ENCODE data around the gene YWHAB. TPM values are rescaled to one million over a fixed set of nuclear protein-coding genes. Genes with fewer than 3 reads are reported as not detected.

Gene YWHAB
- total and polyA plus RNA-seq, 5 donors, result 53.4 to 121 (median 107) TPM

DNA sequence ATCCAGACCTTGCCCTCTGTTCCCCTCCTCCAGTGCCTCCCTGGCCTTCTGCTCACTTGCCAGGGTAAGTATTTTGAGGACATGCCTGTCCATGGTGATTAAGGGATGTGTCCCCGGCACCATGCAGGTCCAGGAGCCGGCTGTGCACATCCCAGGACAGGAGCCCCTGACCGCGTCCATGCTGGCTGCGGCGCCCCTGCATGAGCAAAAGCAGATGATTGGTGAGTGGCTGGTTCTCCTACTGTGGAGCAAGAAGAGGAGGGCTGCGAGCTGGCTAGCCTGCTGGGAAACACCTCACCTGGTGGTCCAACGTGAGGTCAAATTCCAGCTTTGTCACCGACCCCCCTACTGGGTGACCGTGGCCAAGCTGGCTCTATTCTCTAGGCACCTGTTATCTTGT, 51.0 kb downstream of the YWHAB start:
- DNase-seq (no peak), ATAC-seq (no peak)
- Histone ChIP-seq H3K4me1 (ENCODE audit: control insufficient read depth, insufficient read depth, low read length) (no peaks in the 10 kb centered on the region), H3K4me3 (ENCODE audit: low read length) (no peak overlapping the region), H3K27ac (ENCODE audit: low read length) (no peak overlapping the region), H3K27me3 (ENCODE audit: control insufficient read depth, insufficient read depth) (no peaks in the 10 kb centered on the region), H3K9me3 (ENCODE audit: control insufficient read depth, low read length) (no peaks in the 10 kb centered on the region)
- WGBS, result 93% methylated on average over 10 of the region's 10 CpGs
- intact Hi-C loops (cut with DNase I), result no loop called here

DNA sequence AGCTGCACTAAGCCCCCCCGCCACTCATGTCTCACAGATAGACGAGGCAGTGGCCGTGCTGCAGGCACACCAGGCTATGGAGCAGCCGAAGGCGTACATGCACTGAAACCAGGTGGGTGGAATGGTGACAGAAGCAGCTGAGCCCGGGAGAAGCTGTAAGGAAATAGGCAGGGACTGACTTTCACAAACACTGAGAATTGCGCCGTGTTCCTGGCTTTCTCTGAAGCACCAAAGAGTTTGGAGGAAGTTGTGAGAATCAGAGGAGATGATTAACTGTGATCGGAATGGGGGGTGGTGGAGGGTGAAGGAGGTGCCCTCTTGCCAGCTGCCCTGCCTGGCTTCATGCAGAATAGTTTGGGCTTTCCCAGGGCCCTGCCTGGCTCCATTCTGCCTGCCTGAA, 53.1 kb downstream of the YWHAB start:
- Histone ChIP-seq H3K4me1 (ENCODE audit: control insufficient read depth, insufficient read depth, low read length) (no peaks in the 10 kb centered on the region), H3K27ac (ENCODE audit: low read length) (no peak overlapping the region), H3K9me3 (ENCODE audit: control insufficient read depth, low read length) (no peaks in the 10 kb centered on the region), H3K27me3 (ENCODE audit: control insufficient read depth, insufficient read depth) (no peaks in the 10 kb centered on the region), H3K4me3 (ENCODE audit: low read length) (no peak overlapping the region)
- WGBS, result 75% methylated on average over 9 of the region's 9 CpGs
- intact Hi-C loops (cut with DNase I), result no loop called here
- ATAC-seq, result peak in 1 of 2 donors; percentile 36
- DNase-seq, result no peak

GRCh38 chr20:44941120-44941691, 55.7 kb downstream of the YWHAB start:
- Histone ChIP-seq H3K27me3 (ENCODE audit: control insufficient read depth, insufficient read depth) (no peaks in the 10 kb centered on the region), H3K4me3 (ENCODE audit: low read length) (no peak overlapping the region), H3K4me1 (ENCODE audit: control insufficient read depth, insufficient read depth, low read length) (no peaks in the 10 kb centered on the region), H3K9me3 (ENCODE audit: control insufficient read depth, low read length) (no peaks in the 10 kb centered on the region), H3K27ac (ENCODE audit: low read length) (no peak overlapping the region)
- no peak for ATAC-seq
- no peak for DNase-seq
- 89% methylated on average over 7 of the region's 7 CpGs for WGBS
- intact Hi-C loops (cut with DNase I), result no loop called here

DNA sequence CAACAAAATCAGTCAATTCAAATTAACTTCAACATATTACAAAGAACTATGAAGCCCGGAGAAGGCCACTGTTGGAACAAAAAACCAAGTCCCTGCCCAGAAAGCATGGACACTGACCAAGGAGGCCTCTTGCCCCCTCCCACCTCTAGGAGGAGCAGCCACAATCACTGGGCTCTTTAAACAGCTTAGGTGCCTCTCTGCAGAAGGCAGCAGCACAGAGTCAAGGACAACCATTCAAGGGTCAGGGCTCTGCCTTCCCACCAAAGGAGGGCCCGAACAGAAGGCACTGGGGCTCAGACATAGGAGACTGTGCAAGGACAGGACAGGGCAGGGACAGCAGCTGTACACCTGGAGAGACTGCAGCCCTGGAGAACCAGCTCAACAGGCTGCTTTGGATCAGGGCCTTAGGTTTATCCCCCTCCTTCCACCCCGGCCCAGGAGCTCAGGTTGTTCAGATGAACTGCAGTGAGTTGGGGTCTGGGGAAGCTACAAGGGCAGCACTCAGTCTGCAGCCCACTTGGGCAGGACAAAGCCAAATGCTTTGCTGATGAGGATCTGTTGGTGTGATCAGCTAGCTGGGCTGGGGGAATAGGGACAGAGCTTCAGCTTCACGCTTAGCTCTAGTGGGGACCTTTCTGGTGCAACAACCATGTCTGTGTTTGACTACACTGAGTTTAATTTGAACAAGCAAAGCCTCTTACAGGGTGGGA, 56.9 kb downstream of the YWHAB start:
- ATAC-seq (no peak), DNase-seq (no peak)
- Histone ChIP-seq H3K27ac (ENCODE audit: low read length) (no peak overlapping the region), H3K4me1 (ENCODE audit: control insufficient read depth, insufficient read depth, low read length) (no peaks in the 10 kb centered on the region), H3K9me3 (ENCODE audit: control insufficient read depth, low read length) (no peaks in the 10 kb centered on the region), H3K4me3 (ENCODE audit: low read length) (no peak overlapping the region), H3K27me3 (ENCODE audit: control insufficient read depth, insufficient read depth) (no peaks in the 10 kb centered on the region)
- intact Hi-C loops (cut with DNase I), result no loop called here
- WGBS, result 82% methylated on average over 4 of the region's 4 CpGs

GRCh38 chr20:44943828-44944227, 58.3 kb downstream of the YWHAB start:
- H3K9me3 ChIP-seq (ENCODE audit: control insufficient read depth, low read length), result no peaks in the 10 kb centered on the region
- no peak overlapping the region for H3K4me3 ChIP-seq (ENCODE audit: low read length)
- no peak for DNase-seq
- H3K4me1 ChIP-seq (ENCODE audit: control insufficient read depth, insufficient read depth, low read length), result no peaks in the 10 kb centered on the region
- no peak overlapping the region for H3K27ac ChIP-seq (ENCODE audit: low read length)
- intact Hi-C loops (cut with DNase I), result no loop called here
- H3K27me3 ChIP-seq (ENCODE audit: control insufficient read depth, insufficient read depth), result no peaks in the 10 kb centered on the region
- WGBS, result 93% methylated on average over 4 of the region's 4 CpGs
- ATAC-seq, result no peak

DNA sequence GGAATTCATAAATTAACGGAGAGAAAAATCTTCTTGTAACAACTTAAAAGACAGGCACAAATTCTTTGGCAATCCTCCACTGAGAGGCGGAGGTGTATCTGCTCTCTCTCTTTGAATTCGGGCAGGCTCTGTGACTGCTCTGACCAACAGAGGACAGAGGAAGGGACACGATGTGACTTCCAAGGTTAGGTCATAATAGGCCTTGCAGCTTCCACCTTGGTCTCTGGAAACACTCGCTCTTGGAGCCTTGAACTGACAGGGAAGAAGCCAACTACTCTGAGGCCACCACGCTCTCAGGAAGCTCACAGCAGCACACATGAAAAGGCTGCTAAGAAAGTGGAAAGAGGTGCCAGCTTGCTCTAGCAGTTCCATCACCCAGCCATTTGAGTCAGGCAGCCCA, 59.8 kb downstream of the YWHAB start:
- Histone ChIP-seq H3K4me1 (ENCODE audit: control insufficient read depth, insufficient read depth, low read length) (no peaks in the 10 kb centered on the region), H3K27ac (ENCODE audit: low read length) (no peak overlapping the region), H3K9me3 (ENCODE audit: control insufficient read depth, low read length) (no peaks in the 10 kb centered on the region), H3K27me3 (ENCODE audit: control insufficient read depth, insufficient read depth) (no peaks in the 10 kb centered on the region), H3K4me3 (ENCODE audit: low read length) (no peak overlapping the region)
- no peak for DNase-seq
- intact Hi-C loops (cut with DNase I), result no loop called here
- WGBS, result 86% methylated on average over 6 of the region's 6 CpGs
- ATAC-seq, result no peak

DNA sequence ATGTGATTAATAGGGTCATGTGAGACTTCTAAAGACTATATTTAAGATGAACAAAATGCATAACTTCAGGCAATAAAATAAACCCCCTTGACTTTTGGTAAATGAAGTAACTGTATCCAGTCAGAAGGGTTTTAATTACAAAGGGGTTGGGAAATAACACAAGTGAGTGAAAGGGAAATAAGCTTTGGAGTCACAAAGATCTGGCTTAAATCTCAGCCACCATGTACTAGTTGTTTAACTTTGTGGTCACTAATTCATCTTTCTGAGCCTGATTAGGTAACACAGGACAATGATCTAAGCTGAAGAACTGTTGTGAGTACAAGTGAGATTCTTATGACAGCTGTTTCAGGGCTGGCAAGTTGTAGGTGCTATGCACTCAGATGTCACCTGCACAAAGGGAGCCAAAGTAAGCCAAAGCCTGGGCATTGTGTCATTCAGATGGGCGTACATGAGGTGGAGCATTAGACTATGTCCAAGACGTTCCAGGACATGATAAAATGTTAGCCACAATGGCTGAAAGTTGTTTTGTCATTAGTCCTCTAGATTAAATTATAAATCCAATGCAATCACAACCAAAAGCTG, 60.9 kb downstream of the YWHAB start:
- ATAC-seq, result no peak
- intact Hi-C loops (cut with DNase I), result no loop called here
- no peak overlapping the region for H3K27ac ChIP-seq (ENCODE audit: low read length)

GRCh38 chr20:44948107-44948506, 62.6 kb downstream of the YWHAB start:
- H3K4me1 ChIP-seq (ENCODE audit: control insufficient read depth, insufficient read depth, low read length), result no peaks in the 10 kb centered on the region
- H3K4me3 ChIP-seq (ENCODE audit: low read length), result no peak overlapping the region
- H3K9me3 ChIP-seq (ENCODE audit: control insufficient read depth, low read length), result no peaks in the 10 kb centered on the region
- no peaks in the 10 kb centered on the region for H3K27me3 ChIP-seq (ENCODE audit: control insufficient read depth, insufficient read depth)
- H3K27ac ChIP-seq (ENCODE audit: low read length), result no peak overlapping the region
- WGBS, result 81% methylated on average over 5 of the region's 5 CpGs
- intact Hi-C loops (cut with DNase I), result no loop called here
- no peak for DNase-seq
- no peak for ATAC-seq

More for the DNA sequence above, 60.9 kb downstream of the YWHAB start:
- DNase-seq, result no peak
- no peaks in the 10 kb centered on the region for H3K9me3 ChIP-seq (ENCODE audit: control insufficient read depth, low read length)
- H3K4me3 ChIP-seq (ENCODE audit: low read length), result no peak overlapping the region
- 82% methylated on average over 2 of the region's 2 CpGs for WGBS
- H3K27me3 ChIP-seq (ENCODE audit: control insufficient read depth, insufficient read depth), result no peaks in the 10 kb centered on the region
- no peaks in the 10 kb centered on the region for H3K4me1 ChIP-seq (ENCODE audit: control insufficient read depth, insufficient read depth, low read length)

- intact Hi-C loops (cut with DNase I), result no loop called here
- ATAC-seq (no peak), DNase-seq (no peak)
- Histone ChIP-seq H3K4me1 (ENCODE audit: control insufficient read depth, insufficient read depth, low read length) (no peaks in the 10 kb centered on the region), H3K27ac (ENCODE audit: low read length) (no peak overlapping the region), H3K27me3 (ENCODE audit: control insufficient read depth, insufficient read depth) (no peaks in the 10 kb centered on the region), H3K4me3 (ENCODE audit: low read length) (no peak overlapping the region), H3K9me3 (ENCODE audit: control insufficient read depth, low read length) (no peaks in the 10 kb centered on the region)
- WGBS, result 88% methylated on average over 2 of the region's 2 CpGs
Measured at GRCh38 chr20:44948513-44948912, 63.0 kb downstream of the YWHAB start.

GRCh38 chr20:44950368-44950767, 64.9 kb downstream of the YWHAB start:
- no peak overlapping the region for H3K4me3 ChIP-seq (ENCODE audit: low read length)
- no peak overlapping the region for H3K27ac ChIP-seq (ENCODE audit: low read length)
- ATAC-seq, result no peak
- 94% methylated on average over 1 of the region's 1 CpG for WGBS
- H3K4me1 ChIP-seq (ENCODE audit: control insufficient read depth, insufficient read depth, low read length), result no peaks in the 10 kb centered on the region
- intact Hi-C loops (cut with DNase I), result no loop called here
- no peaks in the 10 kb centered on the region for H3K9me3 ChIP-seq (ENCODE audit: control insufficient read depth, low read length)
- no peak for DNase-seq
- H3K27me3 ChIP-seq (ENCODE audit: control insufficient read depth, insufficient read depth), result no peaks in the 10 kb centered on the region

GRCh38 chr20:44952731-44953130, 67.2 kb downstream of the YWHAB start:
- H3K27me3 ChIP-seq (ENCODE audit: control insufficient read depth, insufficient read depth), result no peaks in the 10 kb centered on the region
- H3K9me3 ChIP-seq (ENCODE audit: control insufficient read depth, low read length), result no peaks in the 10 kb centered on the region
- intact Hi-C loops (cut with DNase I), result no loop called here
- 96% methylated on average over 1 of the region's 1 CpG for WGBS
- DNase-seq, result no peak
- no peaks in the 10 kb centered on the region for H3K4me1 ChIP-seq (ENCODE audit: control insufficient read depth, insufficient read depth, low read length)
- H3K27ac ChIP-seq (ENCODE audit: low read length), result no peak overlapping the region
- no peak for ATAC-seq
- H3K4me3 ChIP-seq (ENCODE audit: low read length), result no peak overlapping the region

Measured in right cardiac atrium (tissue), 5 donors.